Lung (tissue), 12 donors: ENCODE data around the gene PRKN. TPM values are rescaled to one million over a fixed set of nuclear protein-coding genes. Genes with fewer than 3 reads are reported as not detected.
A peak's percentile ranks its signal among the peaks of the same experiment; 100 is the strongest.

Experiments used
- ATAC-seq: fragments of 200-7000 bp; cut with Tn5 transposase; one replicate; pipeline ENCODE4 v1.9.1; 2020; ENCODE audit warnings: moderate number of reproducible peaks; ENCODE audit not compliant: insufficient read depth, low FRiP score
- DNase-seq, 3 donors: peaks; one replicate each; pipeline ENCODE4 v3.0.0-alpha.2; 2013 to 2017
- H3K27ac ChIP-seq, 2 donors: one replicate each; pipeline ENCODE4 v1.5.1; 2013; ENCODE audit warnings: mild to moderate bottlenecking in 2 of 2, moderate library complexity in 2 of 2, control low read depth in 1 of 2, inconsistent platforms in 1 of 2, low read depth in 1 of 2, low read length in 1 of 2
- H3K27me3 ChIP-seq, 3 donors: one replicate each; pipeline ENCODE4 v1.5.1; 2013; ENCODE audit warnings: low read length in 2 of 3; ENCODE audit not compliant: control insufficient read depth in 3 of 3, insufficient read depth in 3 of 3
- H3K36me3 ChIP-seq, 4 donors: one replicate each; pipeline ENCODE4 v1.5.1; 2013; ENCODE audit warnings: low read length in 4 of 4, mild to moderate bottlenecking in 1 of 4, moderate library complexity in 1 of 4; ENCODE audit not compliant: control insufficient read depth in 4 of 4, insufficient read depth in 4 of 4
- H3K4me1 ChIP-seq, 5 donors: one replicate each; pipeline ENCODE4 v1.5.1; 2013; ENCODE audit warnings: low read length in 5 of 5, mild to moderate bottlenecking in 2 of 5, moderate library complexity in 1 of 5; ENCODE audit not compliant: control insufficient read depth in 5 of 5, insufficient read depth in 5 of 5
- H3K4me3 ChIP-seq: one replicate; pipeline ENCODE4 v1.5.1; 2013; ENCODE audit warnings: mild to moderate bottlenecking, control low read depth, moderate library complexity
- H3K9ac ChIP-seq, 2 donors: one replicate each; pipeline ENCODE4 v1.5.1; 2013; ENCODE audit warnings: low read length in 2 of 2, control low read depth in 1 of 2; ENCODE audit not compliant: insufficient read depth in 1 of 2
- H3K9me3 ChIP-seq, 4 donors: one replicate each; pipeline ENCODE4 v1.5.1; 2013; ENCODE audit warnings: low read length in 3 of 4, mild to moderate bottlenecking in 1 of 4, moderate library complexity in 1 of 4; ENCODE audit not compliant: control insufficient read depth in 4 of 4, insufficient read depth in 3 of 4
- CTCF ChIP-seq: IDR thresholded peaks from 2 replicates; pipeline ENCODE4 v1.5.1; 2012; ENCODE audit warnings: mild to moderate bottlenecking; ENCODE audit errors: control extremely low read depth, extremely low read depth
- WGBS, 2 donors: extraction: QIAGEN DNeasy Blood & Tissue Kit; methylation state at CpG; one replicate each; pipeline ENCODE4 v1.1.7; 2013; 5-methylcytosine and 5-hydroxymethylcytosine counted together
- polyA plus RNA-seq, 2 donors: library from polyadenylated mRNA; stranded (reverse); fragments of 200-250 nt; gene quantifications; one replicate each; pipeline ENCODE4 v1.2.1, GENCODE V29; 2013
- total RNA-seq, 2 donors: library from RNA; depleted of rRNA in 1 of 2; stranded (reverse); fragments of >200 nt in 1 of 2; gene quantifications; one replicate each; pipeline ENCODE4 v1.2.1, GENCODE V29; 2014 to 2021
- donor health status: control.
- donor health status: control.
- donor health status: Bipolar disorder and iron deficiency.
- donor health status: healthy.
- donor health status: DM: yes; HTN: yes; CAD: no.

The PRKN gene
- total and polyA plus RNA-seq, 4 donors = 0.27 to 11.2 (median 3.1) TPM

GRCh38 chr6:162332365-162332764 is 395.2 kb downstream of the PRKN start:
- Histone ChIP-seq H3K9ac (no peak overlapping the region), H3K4me3 (no peak overlapping the region), H3K9me3 (peaks cover 0 to 3% (median 1%) of the 10 kb centered on the region in 4 donors), H3K4me1 (no peaks in the 10 kb centered on the region), H3K27me3 (no peaks in the 10 kb centered on the region), H3K27ac (no peak overlapping the region), H3K36me3 (no peaks in the 10 kb centered on the region)
- 91 to 92% methylated on average over 4 of the region's 4 CpGs for WGBS, 2 donors
- DNase-seq (no peak), ATAC-seq (no peak)
- no peak for TF ChIP-seq CTCF

GRCh38 chr6:162331911-162332310 is 395.7 kb downstream of the PRKN start:
- no peaks in the 10 kb centered on the region for H3K36me3 ChIP-seq
- no peak overlapping the region for H3K27ac ChIP-seq
- no peak overlapping the region for H3K9ac ChIP-seq
- no peak for TF ChIP-seq CTCF
- no peaks in the 10 kb centered on the region for H3K4me1 ChIP-seq
- H3K4me3 ChIP-seq = no peak overlapping the region
- WGBS, 2 donors = 72 to 81% methylated on average over 1 of the region's 1 CpG
- peaks cover 0 to 3% (median 1%) of the 10 kb centered on the region in 4 donors for H3K9me3 ChIP-seq
- no peaks in the 10 kb centered on the region for H3K27me3 ChIP-seq
- DNase-seq (no peak), ATAC-seq (no peak)

DNA sequence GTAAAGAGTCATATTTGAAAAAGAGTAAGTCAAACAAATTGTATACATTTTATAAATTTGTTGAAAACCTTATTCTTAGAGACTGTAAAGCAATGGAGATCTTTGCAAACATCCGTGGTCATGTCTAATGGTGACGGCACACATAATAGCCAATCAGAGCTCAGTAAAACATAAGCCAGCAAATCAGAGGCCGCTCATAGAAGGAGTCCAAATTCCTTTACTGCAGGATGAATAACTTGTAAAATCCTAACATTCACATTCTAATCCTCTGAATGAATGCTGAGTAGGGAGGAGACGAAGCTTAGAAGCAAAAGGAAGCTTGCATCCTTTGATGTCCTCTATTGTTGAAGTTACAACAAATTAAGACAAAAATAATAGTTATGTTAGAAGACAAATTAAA is 401.7 kb downstream of the PRKN start:
- Histone ChIP-seq H3K4me3 (no peak overlapping the region), H3K27ac (no peak overlapping the region), H3K27me3 (no peaks in the 10 kb centered on the region), H3K4me1 (peaks cover 0 to 4% (median 0%) of the 10 kb centered on the region in 5 donors), H3K36me3 (no peaks in the 10 kb centered on the region), H3K9ac (no peak overlapping the region), H3K9me3 (no peaks in the 10 kb centered on the region)
- ATAC-seq = no peak
- no peak for TF ChIP-seq CTCF
- WGBS, 2 donors = 89 to 90% methylated on average over 4 of the region's 4 CpGs
- no peak for DNase-seq

DNA sequence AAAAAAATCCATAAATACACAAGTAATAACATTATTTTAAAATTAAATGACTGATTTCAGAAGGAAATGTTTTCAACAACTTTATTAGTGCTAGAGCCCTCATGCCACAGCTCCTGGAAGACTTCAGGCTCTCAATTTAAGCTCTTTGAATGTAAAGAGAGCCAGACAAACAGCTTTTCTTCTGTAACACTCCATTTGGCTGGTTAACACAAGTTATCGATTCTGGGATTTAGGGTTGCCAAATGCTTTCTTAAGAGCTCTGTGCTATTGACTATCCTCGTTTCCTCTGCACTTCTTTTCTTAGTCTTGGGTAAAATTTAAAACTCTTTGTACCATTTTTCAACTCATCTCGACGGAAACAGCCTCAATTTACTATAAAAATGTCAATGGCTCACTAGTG is 402.5 kb downstream of the PRKN start:
- ATAC-seq (no peak), DNase-seq (peak in 2 of 3 donors; percentile 3 to 28)
- Histone ChIP-seq H3K4me1 (peaks cover 0 to 4% (median 0%) of the 10 kb centered on the region in 5 donors), H3K36me3 (no peaks in the 10 kb centered on the region), H3K27me3 (no peaks in the 10 kb centered on the region), H3K9me3 (no peaks in the 10 kb centered on the region), H3K27ac (no peak overlapping the region), H3K4me3 (no peak overlapping the region), H3K9ac (no peak overlapping the region)
- no peak for TF ChIP-seq CTCF
- 66 to 78% methylated on average over 4 of the region's 4 CpGs for WGBS, 2 donors
